Measurements from ENCODE around the gene PRDM16.
"Not testable (repeated sequence)": the region's sequence is repeated elsewhere in the genome, so short reads cannot be mapped to it uniquely, and the experiment has no call there.

Gene PRDM16

GRCh38 chr1:3236361-3236760 is 167.4 kb downstream of the PRDM16 start:
- Histone ChIP-seq H3K27me3 (ENCODE audit: control insufficient read depth, insufficient read depth, low read length) (peaks cover 13% of the 10 kb centered on the region), H3K9ac (ENCODE audit: low read depth, low read length) (no peak overlapping the region), H3K4me2 (ENCODE audit: low read length) (no peak overlapping the region), H3K4me1 (ENCODE audit: control insufficient read depth, insufficient read depth, low read length) (no peaks in the 10 kb centered on the region), H3K36me3 (ENCODE audit: insufficient read depth, low read length) (no peaks in the 10 kb centered on the region), H3K9me3 (replicated peaks; ENCODE audit: low read length) (no peaks in the 10 kb centered on the region), H3K4me3 (ENCODE audit: low read length) (no peak overlapping the region)

GRCh38 chr1:3236955-3237354 is 168.0 kb downstream of the PRDM16 start:
- no peaks in the 10 kb centered on the region for H3K9me3 ChIP-seq (replicated peaks; ENCODE audit: low read length)
- peaks cover 12% of the 10 kb centered on the region for H3K27me3 ChIP-seq (ENCODE audit: control insufficient read depth, insufficient read depth, low read length)
- H3K9ac ChIP-seq (ENCODE audit: low read depth, low read length): no peak overlapping the region
- no peak overlapping the region for H3K4me2 ChIP-seq (ENCODE audit: low read length)
- no peaks in the 10 kb centered on the region for H3K36me3 ChIP-seq (ENCODE audit: insufficient read depth, low read length)
- H3K4me1 ChIP-seq (ENCODE audit: control insufficient read depth, insufficient read depth, low read length): no peaks in the 10 kb centered on the region
- no peak overlapping the region for H3K4me3 ChIP-seq (ENCODE audit: low read length)

GRCh38 chr1:3237570-3237969 is 168.6 kb downstream of the PRDM16 start:
- Histone ChIP-seq H3K4me3 (ENCODE audit: low read length) (no peak overlapping the region), H3K36me3 (ENCODE audit: insufficient read depth, low read length) (no peaks in the 10 kb centered on the region), H3K4me2 (ENCODE audit: low read length) (no peak overlapping the region), H3K4me1 (ENCODE audit: control insufficient read depth, insufficient read depth, low read length) (no peaks in the 10 kb centered on the region), H3K9ac (ENCODE audit: low read depth, low read length) (no peak overlapping the region), H3K27me3 (ENCODE audit: control insufficient read depth, insufficient read depth, low read length) (peaks cover 9% of the 10 kb centered on the region), H3K9me3 (replicated peaks; ENCODE audit: low read length) (no peaks in the 10 kb centered on the region)

- Histone ChIP-seq H3K9ac (ENCODE audit: low read depth, low read length) (no peak overlapping the region), H3K36me3 (ENCODE audit: insufficient read depth, low read length) (no peaks in the 10 kb centered on the region), H3K4me1 (ENCODE audit: control insufficient read depth, insufficient read depth, low read length) (no peaks in the 10 kb centered on the region), H3K9me3 (replicated peaks; ENCODE audit: low read length) (no peaks in the 10 kb centered on the region), H3K4me2 (ENCODE audit: low read length) (no peak overlapping the region), H3K27me3 (ENCODE audit: control insufficient read depth, insufficient read depth, low read length) (peaks cover 6% of the 10 kb centered on the region), H3K4me3 (ENCODE audit: low read length) (no peak overlapping the region)
Measured at GRCh38 chr1:3237994-3238702, 169.1 kb downstream of the PRDM16 start.

- Histone ChIP-seq H3K4me3 (ENCODE audit: low read length) (no peak overlapping the region), H3K9ac (ENCODE audit: low read depth, low read length) (no peak overlapping the region), H3K36me3 (ENCODE audit: insufficient read depth, low read length) (no peaks in the 10 kb centered on the region), H3K4me2 (ENCODE audit: low read length) (no peak overlapping the region), H3K9me3 (replicated peaks; ENCODE audit: low read length) (no peaks in the 10 kb centered on the region), H3K4me1 (ENCODE audit: control insufficient read depth, insufficient read depth, low read length) (no peaks in the 10 kb centered on the region), H3K27me3 (ENCODE audit: control insufficient read depth, insufficient read depth, low read length) (peaks cover 6% of the 10 kb centered on the region)
Measured at GRCh38 chr1:3238703-3239278, 169.8 kb downstream of the PRDM16 start.

- not testable (repeated sequence) for H3K36me3 ChIP-seq (ENCODE audit: insufficient read depth, low read length); H3K4me3 ChIP-seq (ENCODE audit: low read length); H3K9ac ChIP-seq (ENCODE audit: low read depth, low read length); H3K4me2 ChIP-seq (ENCODE audit: low read length); H3K9me3 ChIP-seq (replicated peaks; ENCODE audit: low read length); H3K4me1 ChIP-seq (ENCODE audit: control insufficient read depth, insufficient read depth, low read length)
- peaks cover 11% of the 10 kb centered on the region for H3K27me3 ChIP-seq (ENCODE audit: control insufficient read depth, insufficient read depth, low read length)
Measured at GRCh38 chr1:3239991-3240390, 171.0 kb downstream of the PRDM16 start.

- H3K9me3 ChIP-seq (replicated peaks; ENCODE audit: low read length): no peaks in the 10 kb centered on the region
- H3K4me3 ChIP-seq (ENCODE audit: low read length): no peak overlapping the region
- peaks cover 11% of the 10 kb centered on the region for H3K27me3 ChIP-seq (ENCODE audit: control insufficient read depth, insufficient read depth, low read length)
- H3K4me2 ChIP-seq (ENCODE audit: low read length): no peak overlapping the region
- no peaks in the 10 kb centered on the region for H3K4me1 ChIP-seq (ENCODE audit: control insufficient read depth, insufficient read depth, low read length)
- H3K36me3 ChIP-seq (ENCODE audit: insufficient read depth, low read length): no peaks in the 10 kb centered on the region
- no peak overlapping the region for H3K9ac ChIP-seq (ENCODE audit: low read depth, low read length)
Measured at GRCh38 chr1:3240524-3241235, 171.7 kb downstream of the PRDM16 start.

- Histone ChIP-seq H3K36me3 (ENCODE audit: insufficient read depth, low read length) (no peaks in the 10 kb centered on the region), H3K9me3 (replicated peaks; ENCODE audit: low read length) (no peaks in the 10 kb centered on the region), H3K4me1 (ENCODE audit: control insufficient read depth, insufficient read depth, low read length) (no peaks in the 10 kb centered on the region), H3K4me3 (ENCODE audit: low read length) (no peak overlapping the region), H3K9ac (ENCODE audit: low read depth, low read length) (no peak overlapping the region), H3K27me3 (ENCODE audit: control insufficient read depth, insufficient read depth, low read length) (peaks cover 11% of the 10 kb centered on the region), H3K4me2 (ENCODE audit: low read length) (no peak overlapping the region)
Measured at GRCh38 chr1:3241236-3241550, 172.2 kb downstream of the PRDM16 start.

- H3K9me3 ChIP-seq (replicated peaks; ENCODE audit: low read length): no peaks in the 10 kb centered on the region
- H3K4me2 ChIP-seq (ENCODE audit: low read length): no peak overlapping the region
- peaks cover 11% of the 10 kb centered on the region for H3K27me3 ChIP-seq (ENCODE audit: control insufficient read depth, insufficient read depth, low read length)
- H3K36me3 ChIP-seq (ENCODE audit: insufficient read depth, low read length): no peaks in the 10 kb centered on the region
- no peak overlapping the region for H3K4me3 ChIP-seq (ENCODE audit: low read length)
- no peaks in the 10 kb centered on the region for H3K4me1 ChIP-seq (ENCODE audit: control insufficient read depth, insufficient read depth, low read length)
- no peak overlapping the region for H3K9ac ChIP-seq (ENCODE audit: low read depth, low read length)
Measured at GRCh38 chr1:3241673-3242407, 172.8 kb downstream of the PRDM16 start.

- H3K4me2 ChIP-seq (ENCODE audit: low read length): no peak overlapping the region
- no peaks in the 10 kb centered on the region for H3K36me3 ChIP-seq (ENCODE audit: insufficient read depth, low read length)
- no peaks in the 10 kb centered on the region for H3K4me1 ChIP-seq (ENCODE audit: control insufficient read depth, insufficient read depth, low read length)
- H3K9ac ChIP-seq (ENCODE audit: low read depth, low read length): no peak overlapping the region
- peaks cover 8% of the 10 kb centered on the region for H3K27me3 ChIP-seq (ENCODE audit: control insufficient read depth, insufficient read depth, low read length)
- no peak overlapping the region for H3K4me3 ChIP-seq (ENCODE audit: low read length)
- H3K9me3 ChIP-seq (replicated peaks; ENCODE audit: low read length): no peaks in the 10 kb centered on the region
Measured at GRCh38 chr1:3242408-3243260, 173.6 kb downstream of the PRDM16 start.

- Histone ChIP-seq H3K9me3 (replicated peaks; ENCODE audit: low read length) (no peaks in the 10 kb centered on the region), H3K4me2 (ENCODE audit: low read length) (no peak overlapping the region), H3K4me1 (ENCODE audit: control insufficient read depth, insufficient read depth, low read length) (no peaks in the 10 kb centered on the region), H3K27me3 (ENCODE audit: control insufficient read depth, insufficient read depth, low read length) (peaks cover 8% of the 10 kb centered on the region), H3K4me3 (ENCODE audit: low read length) (no peak overlapping the region), H3K36me3 (ENCODE audit: insufficient read depth, low read length) (no peaks in the 10 kb centered on the region), H3K9ac (ENCODE audit: low read depth, low read length) (no peak overlapping the region)
Measured at GRCh38 chr1:3243304-3243703, 174.3 kb downstream of the PRDM16 start.

Measured in skeletal muscle satellite cell (primary cell).